Ectodermal cell (in vitro differentiated cells): ENCODE results near the gene OR2F2.

Source experiments
- H3K27ac ChIP-seq: 2 replicates; pipeline ENCODE4 v1.7.0; 2013; ENCODE audit warnings: mild to moderate bottlenecking, low read depth, low read length; ENCODE audit not compliant: insufficient read depth, poor library complexity, severe bottlenecking
- H3K27me3 ChIP-seq: 2 replicates; pipeline ENCODE4 v1.7.0; 2013; ENCODE audit warnings: mild to moderate bottlenecking, low read length; ENCODE audit not compliant: insufficient read depth, control insufficient read depth, poor library complexity, severe bottlenecking
- H3K36me3 ChIP-seq: one replicate; pipeline ENCODE4 v1.7.0; 2013; ENCODE audit warnings: low read length; ENCODE audit not compliant: control insufficient read depth, insufficient read depth
- H3K4me1 ChIP-seq: one replicate; pipeline ENCODE4 v1.7.0; 2013; ENCODE audit warnings: low read length; ENCODE audit not compliant: control insufficient read depth, insufficient read depth
- H3K4me3 ChIP-seq: 2 replicates; pipeline ENCODE4 v1.7.0; 2013; ENCODE audit warnings: low read depth, low read length, control low read depth; ENCODE audit not compliant: insufficient read depth
- H3K9me3 ChIP-seq: 2 replicates; pipeline ENCODE4 v1.7.0; 2013; ENCODE audit warnings: mild to moderate bottlenecking, low read length, moderate library complexity; ENCODE audit not compliant: control insufficient read depth
- WGBS, 2 experiments: methylation state at CpG; one replicate each; pipeline ENCODE4 v1.1.7; 2013; ENCODE audit warnings: missing lambda C conversion rate in 2 of 2; 5-methylcytosine and 5-hydroxymethylcytosine counted together

OR2F2 gene

DNA sequence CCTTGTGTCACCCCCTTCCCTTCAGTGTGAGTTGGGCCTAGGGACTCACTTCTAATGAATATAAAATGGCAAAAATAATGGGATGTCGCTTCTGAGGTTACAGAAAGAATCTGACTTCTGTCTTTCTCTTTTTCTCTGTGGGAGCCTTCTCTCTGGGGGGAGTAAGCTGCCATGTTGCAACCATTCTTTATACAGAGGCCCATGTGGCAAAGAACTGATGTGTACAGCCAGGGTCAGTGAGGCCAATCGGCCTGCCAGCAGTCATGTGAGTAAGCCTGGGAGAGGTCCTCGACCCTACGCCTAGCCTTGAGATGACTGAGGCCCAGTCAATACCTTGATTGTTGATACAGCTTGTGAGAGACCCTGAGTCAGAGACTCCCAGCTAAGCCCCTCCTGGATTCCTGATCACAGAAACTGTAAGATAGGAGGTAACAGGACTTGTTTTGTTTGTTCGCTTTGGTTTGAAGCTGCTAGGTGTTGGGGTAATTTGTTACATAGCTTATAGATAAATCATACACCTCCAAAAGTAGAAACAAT lies 34.7 kb upstream of the OR2F2 start:
- Histone ChIP-seq H3K27me3 (no peaks in the 10 kb centered on the region), H3K36me3 (no peaks in the 10 kb centered on the region), H3K9me3 (no peaks in the 10 kb centered on the region), H3K4me1 (peaks cover 16% of the 10 kb centered on the region), H3K4me3 (peak overlapping the region; percentile 92), H3K27ac (peak overlapping the region; percentile 47)
- WGBS, 2 experiments = 43 to 52% methylated on average over 4 of the region's 5 CpGs

GRCh38 chr7:143901332-143901667 lies 33.7 kb upstream of the OR2F2 start:
- peaks cover 26% of the 10 kb centered on the region for H3K4me1 ChIP-seq
- H3K9me3 ChIP-seq = no peaks in the 10 kb centered on the region
- H3K4me3 ChIP-seq = peak overlapping the region; percentile 92
- H3K27ac ChIP-seq = peak overlapping the region; percentile 97
- H3K27me3 ChIP-seq = no peaks in the 10 kb centered on the region
- no peaks in the 10 kb centered on the region for H3K36me3 ChIP-seq
- WGBS, 2 experiments = 0% methylated on average over 14 of the region's 14 CpGs

- no peaks in the 10 kb centered on the region for H3K9me3 ChIP-seq
- H3K27ac ChIP-seq = peak within 1 kb of the TSS; percentile 97
- no peaks in the 10 kb centered on the region for H3K27me3 ChIP-seq
- H3K36me3 ChIP-seq = no peaks in the 10 kb centered on the region
- H3K4me1 ChIP-seq = peaks cover 31% of the 10 kb centered on the region
- peak within 1 kb of the TSS; percentile 92 for H3K4me3 ChIP-seq
- 0% methylated on average over 50 of the region's 50 CpGs for WGBS, 2 experiments
Observed at GRCh38 chr7:143901668-143902331, 33.2 kb upstream of the OR2F2 start, which contains the start of gene TCAF1. Gene TCAF1, minus strand, starts transcription at chr7:143902176. Its CDS starts 25,568 bp downstream, at chr7:143876608.

DNA sequence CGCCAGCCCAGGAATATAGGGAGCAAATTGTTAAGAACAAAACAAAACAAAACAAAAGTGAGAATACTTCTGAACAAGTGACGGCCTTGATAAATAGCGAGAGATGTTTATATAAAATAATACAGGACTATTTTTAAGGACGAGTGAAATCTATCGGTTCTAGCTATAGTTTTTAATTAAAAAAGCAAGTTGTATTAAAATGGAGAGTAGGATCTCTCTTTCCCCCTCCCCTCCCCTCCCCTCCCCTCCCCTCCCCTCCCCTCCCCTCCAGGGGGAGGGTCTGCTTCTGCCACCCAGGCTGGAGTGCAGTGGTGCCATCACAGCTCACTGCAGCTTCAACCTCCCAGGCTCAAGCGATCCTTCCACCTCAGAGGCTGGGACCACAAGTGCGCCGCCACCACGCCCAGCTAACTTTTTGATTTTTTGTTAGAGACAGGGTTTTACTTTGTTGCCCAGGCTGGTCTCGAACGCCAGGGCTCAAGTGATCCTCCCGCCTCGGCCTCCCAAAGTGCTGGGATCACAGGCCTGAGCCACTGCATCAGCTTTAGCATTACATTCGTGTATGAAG lies 32.6 kb upstream of the OR2F2 start:
- H3K27ac ChIP-seq = peak overlapping the region; percentile 97
- peak overlapping the region; percentile 92 for H3K4me3 ChIP-seq
- 61 to 67% methylated on average over 12 to 14 of the region's 14 CpGs for WGBS, 2 experiments
- H3K9me3 ChIP-seq = no peaks in the 10 kb centered on the region
- H3K4me1 ChIP-seq = peaks cover 37% of the 10 kb centered on the region
- H3K27me3 ChIP-seq = no peaks in the 10 kb centered on the region
- no peaks in the 10 kb centered on the region for H3K36me3 ChIP-seq

DNA sequence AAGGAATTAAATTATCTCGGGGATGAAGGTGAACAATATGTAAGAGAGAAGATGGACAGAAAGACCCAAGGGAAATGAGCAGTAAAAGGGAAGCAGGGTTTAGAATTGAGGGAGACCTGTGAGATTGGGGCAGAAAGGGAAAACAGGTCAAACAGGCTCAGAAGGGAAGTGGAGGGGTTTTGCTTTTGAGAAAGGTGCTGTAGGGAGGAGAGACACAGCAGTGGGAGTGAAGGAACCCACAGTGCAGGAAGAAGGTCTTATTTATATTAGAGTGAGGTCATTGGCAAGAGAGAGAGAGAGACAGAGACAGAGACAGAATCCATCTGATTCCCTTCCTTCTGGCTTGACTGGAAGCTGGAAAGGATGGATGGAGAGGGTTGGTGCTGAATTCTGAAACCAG lies 29.5 kb upstream of the OR2F2 start:
- H3K36me3 ChIP-seq = no peaks in the 10 kb centered on the region
- H3K4me1 ChIP-seq = peaks cover 26% of the 10 kb centered on the region
- no peak overlapping the region for H3K4me3 ChIP-seq
- WGBS, 2 experiments = 89 to 94% methylated on average over 1 of the region's 1 CpG
- no peak overlapping the region for H3K27ac ChIP-seq
- H3K9me3 ChIP-seq = no peaks in the 10 kb centered on the region
- H3K27me3 ChIP-seq = no peaks in the 10 kb centered on the region

DNA sequence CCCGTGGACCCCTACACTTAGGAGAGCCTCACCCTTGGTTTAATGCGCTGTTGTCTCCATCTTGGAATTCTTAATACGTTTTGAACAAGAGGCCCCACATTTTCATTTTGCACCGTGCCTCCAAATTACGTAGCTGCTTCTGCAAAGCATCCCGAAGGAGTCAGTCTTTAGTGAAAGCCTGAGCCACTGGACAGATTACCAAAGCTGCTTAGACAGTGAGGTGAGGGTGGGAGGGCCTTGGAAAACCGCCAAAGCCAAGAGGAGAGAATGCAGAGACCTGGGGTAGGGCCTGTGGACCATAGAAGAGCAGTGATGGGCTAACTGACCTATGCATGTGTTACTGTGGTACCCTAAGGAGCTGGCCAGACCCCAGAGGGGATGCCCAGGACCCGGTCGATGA lies 28.9 kb upstream of the OR2F2 start:
- Histone ChIP-seq H3K27me3 (no peaks in the 10 kb centered on the region), H3K27ac (no peak overlapping the region), H3K4me1 (peaks cover 25% of the 10 kb centered on the region), H3K4me3 (no peak overlapping the region), H3K9me3 (no peaks in the 10 kb centered on the region), H3K36me3 (no peaks in the 10 kb centered on the region)
- WGBS, 2 experiments = 91 to 92% methylated on average over 9 of the region's 9 CpGs

DNA sequence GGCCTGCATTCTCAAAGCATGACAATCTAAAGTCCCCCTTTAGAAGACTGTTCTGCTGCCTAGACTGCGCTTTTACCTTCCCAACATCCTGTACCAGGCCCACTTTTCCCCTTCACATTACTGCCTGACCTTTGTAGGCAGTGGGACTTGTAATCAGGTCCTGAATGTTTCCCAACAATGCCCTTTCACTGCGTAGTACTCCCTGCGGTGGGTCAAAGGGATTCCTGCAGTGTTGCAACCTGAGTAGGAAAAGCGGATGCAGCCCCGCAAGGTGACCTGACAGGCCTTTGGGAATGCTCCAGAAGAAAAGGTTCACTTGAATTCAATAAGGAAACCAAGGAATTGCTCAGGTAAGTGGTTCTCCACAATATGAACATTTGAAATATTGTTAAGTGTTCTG lies 28.1 kb upstream of the OR2F2 start:
- no peak overlapping the region for H3K27ac ChIP-seq

DNA sequence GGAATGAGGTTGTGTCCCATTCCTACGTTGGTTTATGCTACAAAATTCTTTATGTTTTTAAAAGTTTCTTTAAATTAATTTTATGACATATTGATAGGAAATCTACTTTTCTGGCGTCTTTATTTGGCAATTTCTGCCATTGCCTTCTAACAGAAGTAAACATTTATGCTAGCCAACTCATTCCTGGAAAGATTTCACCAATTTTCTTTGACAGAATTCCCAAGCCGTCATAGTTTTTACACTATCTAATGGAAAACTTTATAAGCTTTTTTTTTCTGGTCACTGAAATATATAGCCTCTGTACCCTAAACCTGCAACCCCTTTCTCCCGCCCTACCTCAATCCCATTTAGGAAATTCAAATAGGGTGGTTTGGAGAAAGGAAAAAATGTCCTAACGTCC lies 26.9 kb upstream of the OR2F2 start:
- peaks cover 25% of the 10 kb centered on the region for H3K4me1 ChIP-seq
- H3K27me3 ChIP-seq = no peaks in the 10 kb centered on the region
- no peak overlapping the region for H3K27ac ChIP-seq
- WGBS, 2 experiments = 91 to 100% methylated on average over 2 to 4 of the region's 5 CpGs
- no peak overlapping the region for H3K4me3 ChIP-seq
- H3K36me3 ChIP-seq = no peaks in the 10 kb centered on the region
- no peaks in the 10 kb centered on the region for H3K9me3 ChIP-seq

More for the DNA sequence above, 28.1 kb upstream of the OR2F2 start:
- no peaks in the 10 kb centered on the region for H3K36me3 ChIP-seq
- H3K4me3 ChIP-seq = no peak overlapping the region
- no peaks in the 10 kb centered on the region for H3K9me3 ChIP-seq
- no peaks in the 10 kb centered on the region for H3K27me3 ChIP-seq
- 11 to 13% methylated on average over 5 of the region's 5 CpGs for WGBS, 2 experiments
- H3K4me1 ChIP-seq = peaks cover 25% of the 10 kb centered on the region

- Histone ChIP-seq H3K4me3 (no peak overlapping the region), H3K36me3 (no peaks in the 10 kb centered on the region), H3K4me1 (peaks cover 24% of the 10 kb centered on the region), H3K27me3 (no peaks in the 10 kb centered on the region), H3K9me3 (no peaks in the 10 kb centered on the region), H3K27ac (no peak overlapping the region)
- WGBS, 2 experiments = 86 to 91% methylated on average over 3 of the region's 3 CpGs
Observed at GRCh38 chr7:143909863-143910262, 25.2 kb upstream of the OR2F2 start.

- no peaks in the 10 kb centered on the region for H3K27me3 ChIP-seq
Observed at GRCh38 chr7:143910473-143911248, 24.4 kb upstream of the OR2F2 start.

More at GRCh38 chr7:143910473-143911248, 24.4 kb upstream of the OR2F2 start:
- Histone ChIP-seq H3K9me3 (no peaks in the 10 kb centered on the region), H3K36me3 (no peaks in the 10 kb centered on the region), H3K4me1 (peaks cover 16% of the 10 kb centered on the region), H3K4me3 (no peak overlapping the region), H3K27ac (no peak overlapping the region)
- 94 to 96% methylated on average over 2 to 3 of the region's 3 CpGs for WGBS, 2 experiments
